GM23248 (cell line): ENCODE data around the gene AQP2.

Experiments
- EZH2 ChIP-seq: fragments of 200-600 bp; sonication (generic); IDR thresholded peaks from 2 replicates; pipeline ENCODE4 v1.6.1; 2018; ENCODE audit warnings: antibody characterized with exemption, mild to moderate bottlenecking; ENCODE audit not compliant: insufficient read depth, poor library complexity, severe bottlenecking
- EZH2phosphoT487 ChIP-seq: fragments of 200-600 bp; sonication (generic); IDR thresholded peaks from 2 replicates; pipeline ENCODE4 v1.6.1; 2018; ENCODE audit warnings: antibody characterized with exemption, moderate library complexity, mild to moderate bottlenecking, low read depth; ENCODE audit not compliant: insufficient read depth

DNA sequence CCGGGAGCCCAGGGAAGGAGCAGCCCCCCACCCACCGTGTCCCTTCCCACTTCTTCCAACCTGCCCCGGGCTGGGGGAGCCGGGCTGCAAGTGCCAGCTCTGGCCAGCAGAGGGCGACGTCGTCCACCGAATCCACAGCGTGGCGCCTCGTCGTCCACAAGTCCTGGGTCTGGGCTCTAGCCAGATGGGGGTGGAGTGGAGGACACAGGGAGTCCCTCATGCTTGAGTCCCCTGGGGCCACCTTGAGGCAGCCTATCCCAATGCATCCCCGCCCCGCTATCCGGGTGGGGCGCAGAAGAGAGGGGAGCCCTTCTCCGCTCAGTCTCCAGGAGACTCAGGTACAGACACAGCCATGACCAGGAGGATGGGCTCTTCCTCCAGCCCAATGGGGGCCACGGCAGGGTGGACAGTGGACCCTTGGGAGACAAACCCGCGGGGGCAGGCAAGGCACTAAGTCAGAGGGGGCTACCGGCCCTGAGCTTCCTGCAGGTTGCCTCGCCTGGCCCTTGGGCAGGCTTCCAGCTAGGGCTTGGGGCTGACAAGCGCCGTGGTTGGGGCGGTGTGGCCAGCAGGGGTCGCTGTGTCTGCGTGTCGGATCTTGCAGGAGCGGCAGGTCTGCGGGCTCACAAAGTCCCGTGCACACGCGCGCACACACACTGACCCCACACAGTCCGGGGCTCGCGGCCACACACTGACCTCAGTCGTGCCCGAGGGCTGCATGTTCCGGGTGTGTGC is 16.7 kb downstream of the AQP2 start:
- TF ChIP-seq EZH2 (no peak), EZH2phosphoT487 (no peak)
